ENCODE measurements around the gene COPRS.
"Not testable (repeated sequence)": the region's sequence is repeated elsewhere in the genome, so short reads cannot be mapped to it uniquely, and the experiment has no call there.

Gene COPRS

DNA sequence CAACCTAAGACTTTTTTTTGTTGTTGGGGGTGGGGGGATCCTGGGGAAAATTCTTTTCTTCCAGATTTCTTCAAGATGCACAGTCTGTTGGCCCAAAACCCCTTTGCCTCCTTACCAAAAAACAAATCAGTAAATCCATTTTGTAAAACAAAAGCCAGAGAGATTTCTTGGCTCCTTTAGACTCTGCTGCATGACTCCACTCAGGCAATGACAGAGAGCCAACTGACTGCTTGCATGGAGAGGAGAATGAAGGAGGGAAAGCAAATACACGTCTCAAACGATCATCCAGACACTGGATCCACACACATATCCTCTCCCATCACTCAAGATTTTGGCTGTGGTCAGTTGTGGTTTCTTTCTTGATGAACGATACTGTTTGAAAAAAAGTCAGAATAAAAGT is 13.8 kb downstream of the COPRS start:
- DNase-seq (ENCODE audit: low spot score): no peak

GRCh38 chr17:31843070-31843745 is 15.8 kb downstream of the COPRS start:
- DNase-seq (ENCODE audit: low spot score): no peak

- DNase-seq (ENCODE audit: low spot score): peak; percentile 83
Measured at GRCh38 chr17:31842195-31843069, 16.6 kb downstream of the COPRS start.

DNA sequence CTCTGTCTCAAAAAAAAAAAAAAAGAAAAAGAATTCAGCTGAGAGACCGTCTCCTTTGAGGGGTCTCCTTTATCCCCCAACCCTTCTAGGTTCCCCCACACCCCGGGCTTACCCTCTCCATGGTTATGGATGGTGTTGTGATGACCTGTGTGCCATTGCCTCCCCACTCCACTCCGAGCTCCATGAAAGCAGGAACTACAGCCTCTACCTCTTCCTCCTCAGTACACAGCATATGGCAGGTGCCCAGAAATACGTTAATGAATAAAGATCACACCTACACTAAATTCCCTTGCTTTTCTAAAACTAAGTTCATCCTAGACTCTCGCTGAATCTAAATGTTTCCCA is 17.2 kb downstream of the COPRS start:
- no peak for DNase-seq (ENCODE audit: low spot score)

DNA sequence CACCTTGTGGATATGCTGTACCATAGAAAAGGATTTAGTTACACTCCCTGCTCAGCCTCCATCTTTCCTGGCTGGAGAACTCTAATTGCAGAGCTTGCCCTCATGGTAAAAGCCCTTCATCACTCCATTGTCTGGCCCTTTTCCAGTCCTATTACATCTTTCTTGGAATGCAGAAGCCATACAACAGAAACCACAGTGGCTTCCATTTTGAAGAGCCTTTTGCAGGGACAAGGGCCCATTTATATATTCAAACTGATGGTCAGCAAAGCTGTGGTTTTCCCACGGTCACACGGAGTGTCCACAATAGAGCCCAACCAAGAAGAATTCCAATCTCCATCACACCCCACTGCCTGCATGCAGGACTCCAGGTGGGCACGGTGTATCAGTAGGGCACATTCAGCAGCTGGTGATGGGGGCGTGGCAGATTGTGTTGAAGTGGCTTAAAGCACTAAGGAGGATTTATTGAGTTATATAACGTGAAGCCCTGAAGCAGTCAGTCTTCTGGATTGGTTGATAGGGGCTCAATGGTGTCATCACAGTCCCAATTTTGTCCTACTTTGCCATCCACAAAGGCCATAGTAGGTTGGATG is 20.3 kb downstream of the COPRS start:
- DNase-seq (ENCODE audit: low spot score): no peak

GRCh38 chr17:31835984-31836383 is 23.1 kb downstream of the COPRS start:
- no peak for DNase-seq (ENCODE audit: low spot score)

DNA sequence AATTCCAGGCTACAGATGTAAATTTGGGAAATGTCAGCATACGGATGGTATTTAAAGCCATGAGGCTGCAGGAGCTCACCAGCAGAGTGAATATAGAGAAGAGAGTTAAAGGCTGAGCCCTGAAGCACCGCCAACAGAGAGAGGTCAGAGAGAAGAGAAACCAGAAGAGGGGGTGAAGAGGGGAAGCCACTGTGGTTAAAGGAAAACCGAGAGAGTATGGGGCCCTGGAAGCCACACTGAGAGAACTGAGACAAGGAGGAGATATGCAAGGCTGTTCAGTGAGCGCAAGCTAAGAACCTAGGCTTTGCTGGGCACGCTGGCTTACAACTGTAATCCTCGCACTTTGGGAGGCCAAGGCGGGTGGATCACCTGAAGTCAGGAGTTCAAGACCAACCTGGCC is 24.6 kb downstream of the COPRS start:
- no peak for DNase-seq (ENCODE audit: low spot score)

GRCh38 chr17:31832746-31833145 is 26.3 kb downstream of the COPRS start:
- no peak for DNase-seq (ENCODE audit: low spot score)

GRCh38 chr17:31830971-31831858 is 27.8 kb downstream of the COPRS start:
- no peak for DNase-seq (ENCODE audit: low spot score)

DNA sequence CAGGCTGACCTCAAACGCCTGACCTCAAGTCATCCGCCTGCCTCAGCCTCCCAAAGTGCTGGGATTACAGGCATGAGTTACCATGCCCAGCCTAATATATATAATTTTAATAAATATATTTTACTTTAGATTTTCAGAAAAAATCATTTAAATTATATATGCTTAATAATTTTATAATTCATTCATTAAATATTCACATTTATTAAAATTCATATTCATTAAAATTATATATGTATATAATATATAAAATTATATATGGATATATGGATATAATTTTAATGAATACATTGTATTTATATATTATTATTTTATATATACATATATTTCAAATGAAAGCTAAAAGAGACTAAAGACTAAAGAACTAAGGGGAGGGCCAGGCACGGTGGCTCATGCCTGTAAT is 29.4 kb downstream of the COPRS start:
- no peak for DNase-seq (ENCODE audit: low spot score)

- DNase-seq (ENCODE audit: low spot score): not testable (repeated sequence)
Measured at GRCh38 chr17:31828955-31829354, 30.1 kb downstream of the COPRS start.

GRCh38 chr17:31825961-31826691 is 32.9 kb downstream of the COPRS start:
- DNase-seq (ENCODE audit: low spot score): no peak

GRCh38 chr17:31824766-31825360 is 34.2 kb downstream of the COPRS start:
- no peak for DNase-seq (ENCODE audit: low spot score)

DNA sequence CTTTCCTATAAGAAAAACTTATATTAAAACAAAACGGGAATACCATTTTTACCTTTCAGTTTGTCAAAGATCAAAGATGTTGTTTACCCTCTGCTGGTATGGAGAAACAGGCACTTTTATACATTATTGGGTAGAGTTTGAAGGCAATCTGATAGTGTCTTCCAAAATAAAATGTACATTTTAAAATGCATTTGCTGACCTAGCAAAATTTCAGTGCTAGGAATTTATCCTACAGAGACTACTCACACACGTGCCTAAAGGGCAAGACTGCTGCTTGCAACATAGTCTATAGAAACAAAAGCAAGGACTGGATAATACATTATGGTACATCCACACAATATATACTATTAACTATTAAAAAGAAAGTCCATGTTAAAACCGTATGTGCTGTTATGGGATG is 36.0 kb downstream of the COPRS start:
- no peak for DNase-seq (ENCODE audit: low spot score)

- DNase-seq (ENCODE audit: low spot score): no peak
Measured at GRCh38 chr17:31820691-31821435, 38.2 kb downstream of the COPRS start.

- DNase-seq (ENCODE audit: low spot score): no peak
Measured at GRCh38 chr17:31819578-31819977, 39.5 kb downstream of the COPRS start.

DNA sequence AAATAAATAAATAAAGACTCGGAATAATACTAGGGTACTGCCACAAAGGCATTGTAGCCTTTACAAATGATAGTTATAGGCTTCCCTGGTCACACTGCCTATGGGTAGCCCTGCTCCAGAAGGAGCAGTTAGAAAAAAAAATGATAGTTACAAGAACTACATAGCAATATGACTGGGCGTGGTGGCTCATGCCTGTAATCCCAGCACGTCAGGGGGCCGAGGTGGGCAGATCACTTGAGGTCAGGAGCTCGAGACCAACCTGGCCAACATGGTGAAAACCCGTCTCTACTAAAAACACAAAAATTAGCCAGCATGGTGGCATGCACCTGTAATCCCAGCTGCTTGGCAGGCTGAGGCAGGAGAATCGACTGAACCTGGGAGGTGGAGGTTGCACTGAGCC is 40.2 kb downstream of the COPRS start:
- DNase-seq (ENCODE audit: low spot score): not testable (repeated sequence)

- no peak for DNase-seq (ENCODE audit: low spot score)
Measured at GRCh38 chr17:31815212-31815730, 43.8 kb downstream of the COPRS start.

DNA sequence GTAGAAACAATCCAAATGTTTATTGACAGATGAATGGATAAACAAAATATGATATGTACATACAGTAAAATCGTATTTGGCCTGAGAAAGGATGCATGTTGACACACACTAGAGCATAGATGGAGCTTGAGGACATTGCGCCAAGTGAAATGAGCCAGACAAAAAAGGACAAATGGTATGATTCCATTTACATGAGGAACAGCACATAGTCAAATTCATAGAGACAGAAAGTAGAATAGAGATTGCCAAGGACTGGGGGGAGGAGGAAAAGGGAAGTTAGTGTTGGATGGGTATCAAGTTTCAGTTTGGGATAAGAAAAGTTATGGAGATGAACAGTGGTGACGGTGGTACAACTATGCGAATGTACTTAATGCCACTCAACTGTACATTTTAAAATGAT is 47.9 kb downstream of the COPRS start:
- no peak for DNase-seq (ENCODE audit: low spot score)

DNA sequence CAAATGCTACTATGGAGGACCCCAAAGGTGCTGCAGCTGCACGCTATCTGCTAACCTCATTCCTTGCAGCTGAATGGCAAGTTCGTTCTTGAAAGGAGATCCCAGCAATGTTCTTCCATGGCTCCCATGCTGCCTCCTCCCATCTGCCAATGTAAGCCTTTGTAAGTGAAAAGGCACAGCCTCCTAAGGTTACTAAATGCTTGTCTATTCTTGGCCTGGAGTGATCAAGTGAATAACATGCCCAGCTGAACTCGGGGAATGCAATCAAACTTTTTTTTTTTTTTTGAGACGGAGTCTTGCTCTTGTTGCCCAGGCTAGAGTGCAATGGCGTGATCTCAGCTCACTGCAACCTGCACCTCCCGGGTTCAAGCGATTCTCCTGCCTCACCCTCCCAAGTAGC is 49.2 kb downstream of the COPRS start:
- DNase-seq (ENCODE audit: low spot score): not testable (repeated sequence)

Data from HuH-7 (cell line).